Endothelial cell of umbilical vein (primary cell): ENCODE results near the gene KIAA1671. TPM values are rescaled to one million over a fixed set of nuclear protein-coding genes. Genes with fewer than 3 reads are reported as not detected.

Experiments
- BruUV-seq: library from RNA; stranded (reverse); fragments of 400-500 nt; replicated peaks from 2 replicates; lab custom pipeline; 2021; lab: Mats Ljungman, UMichigan
- CTCF ChIA-PET: fragments of 300-600, 350-600 bp; sonication (Branson Sonifier 250); formaldehyde crosslinking; loops from one replicate; lab custom pipeline; 2021; ENCODE audit warnings: antibody characterized with exemption, inconsistent platforms; lab: Charles Lee
- POLR2A ChIA-PET: fragments of 300-600, 350-600 bp; sonication (Branson Sonifier 250); formaldehyde crosslinking; loops from one replicate; lab custom pipeline; 2021; ENCODE audit warnings: antibody characterized with exemption, inconsistent platforms; lab: Charles Lee
- DNase-seq: peaks from one replicate; pipeline ENCODE4 v3.0.0-alpha.2; 2011; ENCODE audit warnings: low read depth, low spot score
- FAIRE-seq: peaks from 2 replicates; lab custom pipeline; 2011; peaks lifted over from hg19 to GRCh38; lab: Jason Lieb, UNC
- H2AFZ ChIP-seq: 2 replicates; pipeline ENCODE4 v1.6.0; 2012; ENCODE audit warnings: low read depth, low read length, control low read depth, inconsistent platforms
- H3K27ac ChIP-seq: 2 replicates; pipeline ENCODE4 v1.5.1; 2011; ENCODE audit warnings: low read depth, mild to moderate bottlenecking, control low read depth, low read length, moderate library complexity; ENCODE audit not compliant: insufficient read depth
- H3K27me3 ChIP-seq, 2 experiments: 2 replicates each; pipeline versions ENCODE4 v1.6.0 to v1.6.1; 2011; ENCODE audit warnings: low read length in 2 of 2, mixed read lengths in 1 of 2; ENCODE audit not compliant: control insufficient read depth in 2 of 2, insufficient read depth in 2 of 2
- H3K36me3 ChIP-seq, 2 experiments: 2 replicates in 1 of 2; 3 replicates in 1 of 2; pipeline ENCODE4 v1.5.1; 2011; ENCODE audit warnings: low read length in 2 of 2, mild to moderate bottlenecking in 1 of 2, moderate library complexity in 1 of 2; ENCODE audit not compliant: control insufficient read depth in 2 of 2, insufficient read depth in 2 of 2; ENCODE audit errors: extremely low read depth in 1 of 2
- H3K4me1 ChIP-seq: 3 replicates; pipeline ENCODE4 v1.5.1; 2011; ENCODE audit warnings: mild to moderate bottlenecking, low read length; ENCODE audit not compliant: control insufficient read depth, insufficient read depth; ENCODE audit errors: extremely low read depth
- H3K4me2 ChIP-seq: 2 replicates; pipeline ENCODE4 v1.6.1; 2011; ENCODE audit warnings: low read length, control low read depth, mixed read lengths; ENCODE audit not compliant: insufficient read depth
- H3K4me3 ChIP-seq, 3 experiments: fragments of 200-600 bp in 1 of 3; sonication (generic), shearing (Covaris generic) in 1 of 3; replicated peaks in 1 of 3; 2 replicates each; pipeline ENCODE4 v1.5.1; 2011 to 2016; ENCODE audit warnings: control low read depth in 3 of 3, low read length in 3 of 3, mild to moderate bottlenecking in 2 of 3, inconsistent platforms in 1 of 3, low read depth in 1 of 3, moderate library complexity in 1 of 3; ENCODE audit not compliant: insufficient read depth in 1 of 3
- H3K79me2 ChIP-seq: 2 replicates; pipeline ENCODE4 v1.6.0; 2012; ENCODE audit warnings: low read length, inconsistent platforms; ENCODE audit not compliant: control insufficient read depth, insufficient read depth
- H3K9ac ChIP-seq: replicated peaks from 2 replicates; pipeline ENCODE3; 2011; ENCODE audit warnings: low read length, control low read depth; ENCODE audit not compliant: insufficient read depth; ENCODE audit errors: extremely low read depth
- H3K9me1 ChIP-seq: replicated peaks from 3 replicates; pipeline ENCODE4 v1.6.0; 2011; ENCODE audit warnings: mild to moderate bottlenecking, low read length; ENCODE audit not compliant: control insufficient read depth, insufficient read depth; ENCODE audit errors: extremely low read depth
- H3K9me3 ChIP-seq: replicated peaks from 2 replicates; pipeline ENCODE4 v1.5.1; 2012; ENCODE audit warnings: low read length, inconsistent platforms; ENCODE audit not compliant: control insufficient read depth, insufficient read depth
- H4K20me1 ChIP-seq: replicated peaks from 2 replicates; pipeline ENCODE3; 2011; ENCODE audit warnings: mild to moderate bottlenecking, low read length; ENCODE audit not compliant: control insufficient read depth, insufficient read depth; ENCODE audit errors: extremely low read depth
- EZH2 ChIP-seq: IDR thresholded peaks from 2 replicates; pipeline ENCODE4 v1.6.1; 2012; ENCODE audit warnings: borderline replicate concordance, low read depth, mild to moderate bottlenecking, moderate library complexity, low read length, inconsistent platforms; ENCODE audit not compliant: severe bottlenecking
- FOS ChIP-seq: IDR thresholded peaks from 2 replicates; pipeline ENCODE4 v1.6.1; 2011; ENCODE audit warnings: mild to moderate bottlenecking, low read length, moderate library complexity, borderline replicate concordance; ENCODE audit not compliant: insufficient read depth
- GATA2 ChIP-seq: IDR thresholded peaks from 2 replicates; pipeline ENCODE4 v1.7.0; 2011; ENCODE audit warnings: low read depth, mild to moderate bottlenecking, moderate library complexity, mixed read lengths, low read length; ENCODE audit not compliant: insufficient read length, insufficient read depth
- JUN ChIP-seq: IDR thresholded peaks from 2 replicates; pipeline ENCODE4 v1.6.1; 2011; ENCODE audit warnings: borderline replicate concordance, low read depth; ENCODE audit not compliant: insufficient read length, insufficient read depth
- MYC ChIP-seq: IDR thresholded peaks from one replicate; pipeline ENCODE4 v1.6.1; 2011; ENCODE audit warnings: mild to moderate bottlenecking, low read depth, low read length
- POLR2A ChIP-seq: IDR thresholded peaks from 2 replicates; pipeline ENCODE4 v1.6.1; 2012; ENCODE audit warnings: low read depth, mild to moderate bottlenecking, control low read depth, low read length
- POLR2AphosphoS5 ChIP-seq: IDR thresholded peaks from 2 replicates; pipeline ENCODE4 v1.6.1; 2012; ENCODE audit warnings: low read depth, mild to moderate bottlenecking, control low read depth, low read length, moderate library complexity; ENCODE audit not compliant: insufficient read depth
- dilution Hi-C: fragments of 300-500 bp; cut with MboI; formaldehyde crosslinking; loops from one replicate; pipeline ENCODE4 v1.15.0; 2019; ENCODE audit warnings: low sequenced_read_pairs; ENCODE audit not compliant: extremely low pct_ligation_motif_present
- intact Hi-C: fragments of 100-400 bp; cut with micrococcal nuclease; formaldehyde crosslinking; loops from one replicate; pipeline ENCODE4 v1.10.0; 2022
- polyA plus RNA-seq, 4 experiments: library from polyadenylated mRNA; depleted of rRNA in 3 of 4; stranded (reverse) in 3 of 4; unstranded in 1 of 4; fragments of >200 nt; gene quantifications; 2 replicates each; pipeline versions ENCODE4 v1.2.1 to v1.2.3, GENCODE V29; 2011 to 2012; ENCODE audit warnings: missing spikeins in 1 of 4
- total RNA-seq: library from RNA; stranded (reverse); gene quantifications from 2 replicates; pipeline ENCODE4 v1.2.3, GENCODE V29; 2021
- TF ChIP-seq, protein P1 (sequence below): IDR thresholded peaks from 2 replicates; pipeline ENCODE4 v1.6.1; 2011; ENCODE audit not compliant: insufficient read depth, insufficient read length
- TF ChIP-seq, protein P2 (sequence below), 2 donors: IDR thresholded peaks; 1 replicate in 1 of 2; 2 replicates in 1 of 2; pipeline ENCODE4 v1.5.1; 2011; ENCODE audit warnings: low read length in 2 of 2, mild to moderate bottlenecking in 2 of 2, moderate library complexity in 2 of 2, control low read depth in 1 of 2, inconsistent platforms in 1 of 2, low read depth in 1 of 2; ENCODE audit not compliant: insufficient read depth in 1 of 2; ENCODE audit errors: extremely low read depth in 1 of 2

The KIAA1671 gene
- total and polyA plus RNA-seq, 2 donors (not counting 3 experiments of a cell fraction or from before 2014, with no cell fraction given), result 23.1 to 85.1 TPM

DNA sequence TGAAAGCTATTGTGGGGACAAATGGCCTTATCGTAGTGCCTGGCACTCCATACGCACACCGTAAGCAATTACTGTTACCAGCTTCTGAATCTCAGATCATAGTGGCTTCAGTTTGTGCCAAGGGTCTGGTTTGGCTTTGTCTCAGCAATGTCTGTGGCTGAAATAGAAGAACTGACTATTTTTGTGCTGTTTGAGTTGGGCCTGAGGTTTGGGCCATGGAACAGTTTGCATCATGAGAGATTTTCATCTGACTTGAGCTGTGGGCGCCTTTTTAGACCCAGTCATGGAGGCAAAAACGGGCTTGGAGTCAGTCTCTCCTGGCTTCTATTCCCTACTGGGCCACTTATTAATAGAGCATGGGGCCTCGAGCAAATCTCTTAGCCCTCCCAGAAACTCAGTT is 126.1 kb downstream of the KIAA1671 start:
- Histone ChIP-seq H4K20me1 (peaks cover 2% of the 10 kb centered on the region), H3K79me2 (no peaks in the 10 kb centered on the region), H3K9me3 (no peaks in the 10 kb centered on the region), H3K4me2 (no peak overlapping the region), H3K4me3 (no peak overlapping the region), H3K9me1 (no peaks in the 10 kb centered on the region), H3K9ac (no peak overlapping the region), H3K27ac (no peak overlapping the region), H3K27me3 (no peaks in the 10 kb centered on the region), H3K4me1 (no peaks in the 10 kb centered on the region), H2AFZ (no peak overlapping the region), H3K36me3 (no peaks in the 10 kb centered on the region)
- FAIRE-seq, result no peak
- dilution Hi-C loops, result no loop called here
- BruUV-seq, result no TSS peak
- intact Hi-C loops, result no loop called here
- ChIA-PET POLR2A (no interaction called here), CTCF (interaction anchor here (1.3 kb wide), 1 partner anchor 32 kb away, joined by 3 read pairs; no protein-coding TSS in a partner anchor)
- no peak for DNase-seq
- TF ChIP-seq, protein P1, sequence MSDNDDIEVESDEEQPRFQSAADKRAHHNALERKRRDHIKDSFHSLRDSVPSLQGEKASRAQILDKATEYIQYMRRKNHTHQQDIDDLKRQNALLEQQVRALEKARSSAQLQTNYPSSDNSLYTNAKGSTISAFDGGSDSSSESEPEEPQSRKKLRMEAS, result no peak
- no peak for TF ChIP-seq GATA2
- TF ChIP-seq POLR2A, result no peak
- TF ChIP-seq MYC, result no peak
- no peak for TF ChIP-seq EZH2
- TF ChIP-seq JUN, result no peak
- no peak for TF ChIP-seq FOS
- TF ChIP-seq POLR2AphosphoS5, result no peak
- TF ChIP-seq, protein P2, sequence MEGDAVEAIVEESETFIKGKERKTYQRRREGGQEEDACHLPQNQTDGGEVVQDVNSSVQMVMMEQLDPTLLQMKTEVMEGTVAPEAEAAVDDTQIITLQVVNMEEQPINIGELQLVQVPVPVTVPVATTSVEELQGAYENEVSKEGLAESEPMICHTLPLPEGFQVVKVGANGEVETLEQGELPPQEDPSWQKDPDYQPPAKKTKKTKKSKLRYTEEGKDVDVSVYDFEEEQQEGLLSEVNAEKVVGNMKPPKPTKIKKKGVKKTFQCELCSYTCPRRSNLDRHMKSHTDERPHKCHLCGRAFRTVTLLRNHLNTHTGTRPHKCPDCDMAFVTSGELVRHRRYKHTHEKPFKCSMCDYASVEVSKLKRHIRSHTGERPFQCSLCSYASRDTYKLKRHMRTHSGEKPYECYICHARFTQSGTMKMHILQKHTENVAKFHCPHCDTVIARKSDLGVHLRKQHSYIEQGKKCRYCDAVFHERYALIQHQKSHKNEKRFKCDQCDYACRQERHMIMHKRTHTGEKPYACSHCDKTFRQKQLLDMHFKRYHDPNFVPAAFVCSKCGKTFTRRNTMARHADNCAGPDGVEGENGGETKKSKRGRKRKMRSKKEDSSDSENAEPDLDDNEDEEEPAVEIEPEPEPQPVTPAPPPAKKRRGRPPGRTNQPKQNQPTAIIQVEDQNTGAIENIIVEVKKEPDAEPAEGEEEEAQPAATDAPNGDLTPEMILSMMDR (IDR thresholded peaks at IDR 0.05; ENCODE audit: extremely low read depth in 1 of 2, insufficient read depth in 1 of 2, low read depth in 1 of 2, low read length in 2 of 2), result no peak
